Stimulated activated naive B cell treated with anti-CD40 and anti-IgM and Interleukin-4, amounts not matched to agents 10 μg/mL and 1 μg/mL and 100 μg/mL, for 72 hours (primary cell): Measurements from ENCODE around the gene RETREG1.

Experiments used
- ATAC-seq, 2 donors: fragments of 150-1000 bp; cut with Tn5 transposase; replicated peaks; 2 replicates each; pipeline ENCODE4 v1.10.0; 2021; ENCODE audit warnings: moderate library complexity in 1 of 2
- DNase-seq: peaks from one replicate; pipeline ENCODE4 v3.0.0; 2021
- H3K27ac Mint-ChIP-seq: one replicate; pipeline ENCODE4 v1.8.0; 2022; ENCODE audit warnings: mild to moderate bottlenecking, mixed read lengths
- H3K27me3 Mint-ChIP-seq, 2 donors: one replicate each; pipeline ENCODE4 v1.8.0; 2022; ENCODE audit warnings: mixed read lengths in 2 of 2
- H3K36me3 Mint-ChIP-seq, 2 donors: one replicate each; pipeline ENCODE4 v1.8.0; 2022; ENCODE audit warnings: mixed read lengths in 2 of 2, mild to moderate bottlenecking in 1 of 2
- H3K4me1 Mint-ChIP-seq, 2 donors: one replicate each; pipeline ENCODE4 v1.8.0; 2022; ENCODE audit warnings: mixed read lengths in 2 of 2, mild to moderate bottlenecking in 1 of 2
- H3K4me3 Mint-ChIP-seq, 2 donors: one replicate each; pipeline ENCODE4 v1.8.0; 2022; ENCODE audit warnings: mild to moderate bottlenecking in 2 of 2, mixed read lengths in 2 of 2, moderate library complexity in 1 of 2
- H3K9me3 Mint-ChIP-seq, 2 donors: one replicate each; pipeline ENCODE4 v1.8.0; 2022; ENCODE audit warnings: mixed read lengths in 2 of 2, mild to moderate bottlenecking in 1 of 2

The RETREG1 gene

GRCh38 chr5:16471387-16471786 is 145.4 kb downstream of the RETREG1 start:
- no peak for ATAC-seq
- Mint-ChIP-seq H3K27me3 (no peaks in the 10 kb centered on the region), H3K4me3 (no peak overlapping the region)

DNA sequence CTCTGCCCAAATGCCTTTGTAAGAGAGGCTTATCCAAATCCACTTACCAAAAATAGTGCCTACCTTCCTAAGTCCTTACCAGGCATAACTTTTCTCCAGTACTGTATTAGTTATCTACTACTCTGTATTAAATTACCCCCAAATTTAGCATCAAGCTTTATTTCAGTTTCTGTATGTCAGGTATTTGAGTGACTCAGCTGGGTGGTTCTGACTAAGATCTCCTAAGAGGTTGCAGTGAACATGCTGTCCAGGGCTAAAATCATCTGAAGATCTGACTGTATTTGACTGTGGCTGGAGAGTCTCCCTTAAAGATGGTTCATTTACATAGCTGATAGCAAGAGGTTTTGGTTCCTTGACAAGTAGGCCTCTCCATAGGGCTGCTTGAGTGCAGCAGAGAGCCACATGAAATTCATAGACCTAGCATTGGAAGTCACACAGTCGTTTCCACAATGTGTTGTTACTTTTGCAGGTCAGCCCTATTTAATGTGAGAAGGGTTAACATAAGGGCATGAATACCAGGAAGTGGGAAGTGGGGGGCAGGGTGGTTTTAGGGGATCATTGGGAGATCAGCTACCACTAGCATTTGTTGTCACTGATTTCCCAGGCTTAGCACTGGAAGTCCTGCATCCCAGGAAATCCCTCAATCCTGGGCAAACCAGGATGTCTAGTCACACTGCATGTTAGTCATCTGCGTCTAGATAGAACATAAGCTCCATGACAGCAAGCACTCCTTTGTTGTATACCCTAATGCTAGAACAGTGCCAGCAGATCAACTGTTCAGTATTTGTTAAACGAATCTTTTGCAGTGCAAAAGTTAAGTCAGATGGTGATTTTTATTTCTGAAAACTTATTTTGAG is 149.2 kb downstream of the RETREG1 start:
- H3K27ac Mint-ChIP-seq = peak overlapping the region; percentile 79
- peaks cover 39 to 44% of the 10 kb centered on the region in 2 donors for H3K4me1 Mint-ChIP-seq
- DNase-seq (no peak), ATAC-seq (peak; percentile 19 to 52)
- no peaks in the 10 kb centered on the region for H3K27me3 Mint-ChIP-seq
- no peaks in the 10 kb centered on the region for H3K9me3 Mint-ChIP-seq
- H3K4me3 Mint-ChIP-seq = peak overlapping the region; percentile 96 to 100
- peaks cover 4 to 32% of the 10 kb centered on the region in 2 donors for H3K36me3 Mint-ChIP-seq

More at GRCh38 chr5:16471387-16471786, 145.4 kb downstream of the RETREG1 start:
- Mint-ChIP-seq H3K9me3 (no peaks in the 10 kb centered on the region), H3K36me3 (peaks cover 2 to 18% of the 10 kb centered on the region in 2 donors), H3K27ac (no peak overlapping the region), H3K4me1 (peaks cover 21 to 27% of the 10 kb centered on the region in 2 donors)
- DNase-seq = no peak

GRCh38 chr5:16465544-16466432 is 151.0 kb downstream of the RETREG1 start, which contains the start of gene ZNF622:
ZNF622 (minus strand) TSS chr5:16465800; CDS start chr5:16465665, 135 bp downstream.
- Mint-ChIP-seq H3K9me3 (no peaks in the 10 kb centered on the region), H3K4me3 (peak within 1 kb of the TSS; percentile 96 to 100), H3K4me1 (peaks cover 49 to 61% of the 10 kb centered on the region in 2 donors), H3K36me3 (peaks cover 16 to 46% of the 10 kb centered on the region in 2 donors), H3K27me3 (no peaks in the 10 kb centered on the region), H3K27ac (peak within 1 kb of the TSS; percentile 98)
- ATAC-seq (peak; percentile 93 to 95), DNase-seq (peak; percentile 87)

GRCh38 chr5:16464664-16465543 is 151.9 kb downstream of the RETREG1 start:
- H3K9me3 Mint-ChIP-seq = no peaks in the 10 kb centered on the region
- DNase-seq = no peak
- peak in 1 of 2 donors; percentile 14 for ATAC-seq
- H3K4me3 Mint-ChIP-seq = peak overlapping the region; percentile 96 to 100
- H3K36me3 Mint-ChIP-seq = peaks cover 20 to 54% of the 10 kb centered on the region in 2 donors
- no peaks in the 10 kb centered on the region for H3K27me3 Mint-ChIP-seq
- H3K4me1 Mint-ChIP-seq = peaks cover 51 to 70% of the 10 kb centered on the region in 2 donors
- peak overlapping the region; percentile 98 for H3K27ac Mint-ChIP-seq

GRCh38 chr5:16464231-16464630 is 152.6 kb downstream of the RETREG1 start:
- no peak for DNase-seq
- peak overlapping the region; percentile 96 to 100 for H3K4me3 Mint-ChIP-seq
- H3K4me1 Mint-ChIP-seq = peaks cover 50 to 72% of the 10 kb centered on the region in 2 donors
- H3K27ac Mint-ChIP-seq = no peak overlapping the region
- peaks cover 20 to 60% of the 10 kb centered on the region in 2 donors for H3K36me3 Mint-ChIP-seq
- H3K27me3 Mint-ChIP-seq = no peaks in the 10 kb centered on the region
- ATAC-seq = no peak
- no peaks in the 10 kb centered on the region for H3K9me3 Mint-ChIP-seq

GRCh38 chr5:16461782-16462181 is 155.0 kb downstream of the RETREG1 start:
- ATAC-seq (no peak), DNase-seq (no peak)
- Mint-ChIP-seq H3K27ac (no peak overlapping the region), H3K36me3 (peaks cover 25 to 62% of the 10 kb centered on the region in 2 donors), H3K4me3 (no peak overlapping the region), H3K9me3 (no peaks in the 10 kb centered on the region), H3K27me3 (no peaks in the 10 kb centered on the region), H3K4me1 (peaks cover 38 to 58% of the 10 kb centered on the region in 2 donors)

- no peak for ATAC-seq
- Mint-ChIP-seq H3K4me1 (peaks cover 45 to 65% of the 10 kb centered on the region in 2 donors), H3K9me3 (no peaks in the 10 kb centered on the region), H3K27me3 (no peaks in the 10 kb centered on the region), H3K36me3 (peaks cover 31 to 69% of the 10 kb centered on the region in 2 donors), H3K4me3 (no peak overlapping the region), H3K27ac (peak overlapping the region; percentile 70)
- DNase-seq = no peak
Measured at GRCh38 chr5:16461026-16461425, 155.8 kb downstream of the RETREG1 start.

- no peaks in the 10 kb centered on the region for H3K9me3 Mint-ChIP-seq
- peaks cover 34 to 66% of the 10 kb centered on the region in 2 donors for H3K4me1 Mint-ChIP-seq
- DNase-seq (no peak), ATAC-seq (no peak)
- no peaks in the 10 kb centered on the region for H3K27me3 Mint-ChIP-seq
- H3K4me3 Mint-ChIP-seq = no peak overlapping the region
- H3K27ac Mint-ChIP-seq = no peak overlapping the region
- H3K36me3 Mint-ChIP-seq = peaks cover 30 to 62% of the 10 kb centered on the region in 2 donors
Measured at GRCh38 chr5:16459451-16459850, 157.3 kb downstream of the RETREG1 start.

DNA sequence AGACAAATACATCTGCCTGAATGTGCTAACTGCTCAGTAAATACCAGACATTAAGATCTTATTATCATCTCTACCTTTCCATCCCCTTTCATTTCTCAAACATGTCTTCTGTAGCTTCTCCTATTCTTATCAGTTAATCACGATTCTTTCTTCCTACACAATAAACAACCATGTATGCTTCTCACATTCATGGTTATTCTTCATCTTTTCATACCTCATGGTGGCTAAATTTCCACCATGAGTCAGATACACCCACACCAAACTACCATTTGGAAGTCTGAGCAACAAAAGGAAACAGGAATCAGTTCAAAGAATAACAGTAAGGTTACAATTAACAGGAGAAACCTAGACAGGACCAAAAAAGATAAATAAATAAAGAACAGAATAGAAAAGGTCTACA is 158.9 kb downstream of the RETREG1 start:
- Mint-ChIP-seq H3K27ac (no peak overlapping the region), H3K27me3 (no peaks in the 10 kb centered on the region), H3K36me3 (peaks cover 36 to 54% of the 10 kb centered on the region in 2 donors), H3K4me3 (no peak overlapping the region), H3K4me1 (peaks cover 27 to 55% of the 10 kb centered on the region in 2 donors), H3K9me3 (no peaks in the 10 kb centered on the region)
- ATAC-seq = no peak
- DNase-seq = no peak

GRCh38 chr5:16457451-16457850 is 159.3 kb downstream of the RETREG1 start:
- peaks cover 36 to 54% of the 10 kb centered on the region in 2 donors for H3K36me3 Mint-ChIP-seq
- DNase-seq = no peak
- no peak for ATAC-seq
- no peak overlapping the region for H3K27ac Mint-ChIP-seq
- no peaks in the 10 kb centered on the region for H3K9me3 Mint-ChIP-seq
- H3K4me1 Mint-ChIP-seq = peaks cover 27 to 55% of the 10 kb centered on the region in 2 donors
- no peak overlapping the region for H3K4me3 Mint-ChIP-seq
- H3K27me3 Mint-ChIP-seq = no peaks in the 10 kb centered on the region

- ATAC-seq = peak; percentile 71 to 73
- peaks cover 22 to 43% of the 10 kb centered on the region in 2 donors for H3K4me1 Mint-ChIP-seq
Measured at GRCh38 chr5:16456103-16456832, 160.5 kb downstream of the RETREG1 start.

DNA sequence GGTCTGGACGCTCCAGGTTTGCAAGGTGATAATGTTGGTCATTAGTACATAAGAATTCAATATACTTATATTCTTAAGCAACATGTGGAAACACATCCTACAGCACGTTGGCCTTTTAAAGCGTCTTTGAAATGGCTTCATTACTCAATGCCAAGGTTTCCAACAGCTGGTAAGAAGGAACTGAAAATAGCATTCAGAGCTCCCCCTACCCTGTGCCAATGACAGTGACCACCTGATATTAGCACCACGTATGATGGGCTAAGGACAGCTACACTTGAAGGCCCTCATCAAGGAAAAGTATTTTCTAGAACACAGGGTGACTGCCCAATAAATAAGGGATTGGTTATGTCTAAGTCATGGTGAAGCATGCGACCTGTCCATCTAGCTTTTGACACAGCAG is 161.1 kb downstream of the RETREG1 start:
- Mint-ChIP-seq H3K27me3 (no peaks in the 10 kb centered on the region), H3K4me3 (peak overlapping the region in 1 of 2 donors; percentile 38), H3K9me3 (no peaks in the 10 kb centered on the region), H3K36me3 (peaks cover 26 to 48% of the 10 kb centered on the region in 2 donors), H3K27ac (peak overlapping the region; percentile 11), H3K4me1 (peaks cover 16 to 37% of the 10 kb centered on the region in 2 donors)
- ATAC-seq = peak; percentile 71 to 74
- no peak for DNase-seq

More at GRCh38 chr5:16456103-16456832, 160.5 kb downstream of the RETREG1 start:
- Mint-ChIP-seq H3K9me3 (no peaks in the 10 kb centered on the region), H3K4me3 (peak overlapping the region; percentile 37 to 38), H3K27me3 (no peaks in the 10 kb centered on the region), H3K27ac (peak overlapping the region; percentile 44), H3K36me3 (peaks cover 32 to 49% of the 10 kb centered on the region in 2 donors)
- DNase-seq = no peak

DNA sequence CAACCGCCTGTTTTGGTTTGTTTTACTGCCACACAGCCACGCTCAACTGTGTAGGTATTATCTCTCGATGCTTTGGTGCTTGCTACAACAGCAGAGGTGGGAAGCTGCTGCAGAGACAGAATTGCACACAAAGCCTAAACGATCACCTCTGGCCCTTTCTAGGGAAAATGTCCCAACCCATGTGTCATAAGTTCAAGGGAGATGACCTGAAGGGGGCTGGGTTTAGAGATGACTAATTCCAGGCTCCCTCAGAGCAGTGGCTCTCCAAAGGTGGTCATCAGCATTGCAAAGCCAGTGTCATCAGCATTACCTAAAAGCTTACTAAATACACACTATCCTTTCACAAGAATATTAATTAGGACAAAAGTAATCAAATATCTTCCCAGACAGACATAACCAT is 162.1 kb downstream of the RETREG1 start:
- H3K27me3 Mint-ChIP-seq = no peaks in the 10 kb centered on the region
- H3K9me3 Mint-ChIP-seq = no peaks in the 10 kb centered on the region
- no peak for ATAC-seq
- no peak for DNase-seq
- H3K27ac Mint-ChIP-seq = no peak overlapping the region
- no peak overlapping the region for H3K4me3 Mint-ChIP-seq
- H3K36me3 Mint-ChIP-seq = peaks cover 28 to 50% of the 10 kb centered on the region in 2 donors
- H3K4me1 Mint-ChIP-seq = peaks cover 15 to 28% of the 10 kb centered on the region in 2 donors
